WERI-Rb-1 (cell line): ENCODE data around the gene S100A3.
"Not testable (repeated sequence)": the region's sequence is repeated elsewhere in the genome, so short reads cannot be mapped to it uniquely, and the experiment has no call there.

Experiments used
- DNase-seq: peaks from one replicate; pipeline ENCODE4 v3.0.0-alpha.2; 2020
- H3K27ac ChIP-seq: fragments of 250-450 bp; sonication (Bioruptor Pico); 2 replicates; pipeline ENCODE4 v1.5.1; 2020; ENCODE audit warnings: mild to moderate bottlenecking, moderate library complexity
- H3K27me3 ChIP-seq: fragments of 250-450 bp; sonication (Bioruptor Pico); 2 replicates; pipeline ENCODE4 v1.5.1; 2021; ENCODE audit warnings: mild to moderate bottlenecking, low read depth, moderate library complexity; ENCODE audit not compliant: insufficient read depth, severe bottlenecking
- H3K36me3 ChIP-seq: fragments of 250-450 bp; sonication (Bioruptor Pico); 2 replicates; pipeline ENCODE4 v1.5.1; 2020; ENCODE audit warnings: mild to moderate bottlenecking, moderate library complexity
- H3K4me3 ChIP-seq: 2 replicates; pipeline ENCODE4 v1.5.1; 2011; ENCODE audit warnings: low read depth, mild to moderate bottlenecking, control low read depth, low read length
- H3K9me3 ChIP-seq: fragments of 250-450 bp; sonication (Bioruptor Pico); 2 replicates; pipeline ENCODE4 v1.5.1; 2021; ENCODE audit warnings: mild to moderate bottlenecking, moderate library complexity; ENCODE audit not compliant: severe bottlenecking
- TF ChIP-seq, protein P1 (sequence below): IDR thresholded peaks from 2 replicates; pipeline ENCODE4 v1.5.1; 2011; ENCODE audit warnings: low read depth, mild to moderate bottlenecking, control low read depth, inconsistent platforms, low read length

S100A3 gene

GRCh38 chr1:153578490-153578889 lies 29.4 kb upstream of the S100A3 start:
- Histone ChIP-seq H3K9me3 (peaks cover 16% of the 10 kb centered on the region), H3K4me3 (no peak overlapping the region), H3K36me3 (no peaks in the 10 kb centered on the region), H3K27ac (no peak overlapping the region), H3K27me3 (no peaks in the 10 kb centered on the region)
- no peak for DNase-seq
- TF ChIP-seq, protein P1, sequence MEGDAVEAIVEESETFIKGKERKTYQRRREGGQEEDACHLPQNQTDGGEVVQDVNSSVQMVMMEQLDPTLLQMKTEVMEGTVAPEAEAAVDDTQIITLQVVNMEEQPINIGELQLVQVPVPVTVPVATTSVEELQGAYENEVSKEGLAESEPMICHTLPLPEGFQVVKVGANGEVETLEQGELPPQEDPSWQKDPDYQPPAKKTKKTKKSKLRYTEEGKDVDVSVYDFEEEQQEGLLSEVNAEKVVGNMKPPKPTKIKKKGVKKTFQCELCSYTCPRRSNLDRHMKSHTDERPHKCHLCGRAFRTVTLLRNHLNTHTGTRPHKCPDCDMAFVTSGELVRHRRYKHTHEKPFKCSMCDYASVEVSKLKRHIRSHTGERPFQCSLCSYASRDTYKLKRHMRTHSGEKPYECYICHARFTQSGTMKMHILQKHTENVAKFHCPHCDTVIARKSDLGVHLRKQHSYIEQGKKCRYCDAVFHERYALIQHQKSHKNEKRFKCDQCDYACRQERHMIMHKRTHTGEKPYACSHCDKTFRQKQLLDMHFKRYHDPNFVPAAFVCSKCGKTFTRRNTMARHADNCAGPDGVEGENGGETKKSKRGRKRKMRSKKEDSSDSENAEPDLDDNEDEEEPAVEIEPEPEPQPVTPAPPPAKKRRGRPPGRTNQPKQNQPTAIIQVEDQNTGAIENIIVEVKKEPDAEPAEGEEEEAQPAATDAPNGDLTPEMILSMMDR, result no peak

GRCh38 chr1:153577624-153578051 lies 28.6 kb upstream of the S100A3 start:
- Histone ChIP-seq H3K36me3 (no peaks in the 10 kb centered on the region), H3K27ac (peak overlapping the region; percentile 87), H3K27me3 (no peaks in the 10 kb centered on the region), H3K4me3 (no peak overlapping the region), H3K9me3 (peaks cover 16% of the 10 kb centered on the region)
- TF ChIP-seq, protein P1, result no peak
- DNase-seq, result no peak

DNA sequence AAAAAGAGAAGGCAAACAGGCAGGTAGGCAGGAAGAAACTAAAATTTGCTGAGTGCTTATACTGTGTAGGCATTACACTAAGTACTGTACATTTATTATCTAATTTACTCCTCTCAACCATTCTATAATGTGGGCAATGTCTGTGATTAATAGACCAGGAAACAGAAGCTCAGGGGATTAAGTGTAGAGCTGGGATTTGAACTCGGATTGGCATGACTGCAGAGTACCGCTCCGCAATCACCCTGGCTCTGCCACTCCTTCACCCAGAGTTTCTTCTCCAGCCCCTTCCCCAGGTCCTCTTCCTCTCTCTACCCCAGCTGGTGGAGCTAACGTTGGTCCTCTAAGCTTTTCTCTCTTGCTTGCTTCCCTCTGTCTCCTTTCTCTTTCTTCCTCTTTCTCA lies 28.1 kb upstream of the S100A3 start:
- H3K36me3 ChIP-seq, result no peaks in the 10 kb centered on the region
- TF ChIP-seq, protein P1, result no peak
- H3K9me3 ChIP-seq, result peaks cover 14% of the 10 kb centered on the region
- peak overlapping the region; percentile 87 for H3K27ac ChIP-seq
- no peak overlapping the region for H3K4me3 ChIP-seq
- H3K27me3 ChIP-seq, result no peaks in the 10 kb centered on the region
- DNase-seq, result peak; percentile 76

DNA sequence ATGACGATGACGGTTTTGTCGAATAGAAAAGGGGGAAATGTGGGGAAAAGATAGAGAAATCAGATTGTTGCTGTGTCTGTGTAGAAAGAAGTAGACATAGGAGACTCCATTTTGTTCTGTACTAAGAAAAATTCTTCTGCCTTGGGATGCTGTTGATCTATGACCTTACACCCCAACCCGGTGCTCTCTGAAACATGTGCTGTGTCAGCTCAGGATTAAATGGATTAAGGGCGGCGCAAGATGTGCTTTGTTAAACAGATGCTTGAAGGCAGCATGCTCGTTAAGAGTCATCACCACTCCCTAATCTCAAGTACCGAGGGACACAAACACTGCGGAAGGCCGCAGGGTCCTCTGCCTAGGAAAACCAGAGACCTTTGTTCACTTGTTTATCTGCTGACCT lies 26.4 kb upstream of the S100A3 start:
- not testable (repeated sequence) for H3K36me3 ChIP-seq, H3K4me3 ChIP-seq, H3K27me3 ChIP-seq
- Histone ChIP-seq H3K27ac (peak overlapping the region; percentile 87), H3K9me3 (peaks cover 11% of the 10 kb centered on the region)
- DNase-seq, result peak; percentile 97

DNA sequence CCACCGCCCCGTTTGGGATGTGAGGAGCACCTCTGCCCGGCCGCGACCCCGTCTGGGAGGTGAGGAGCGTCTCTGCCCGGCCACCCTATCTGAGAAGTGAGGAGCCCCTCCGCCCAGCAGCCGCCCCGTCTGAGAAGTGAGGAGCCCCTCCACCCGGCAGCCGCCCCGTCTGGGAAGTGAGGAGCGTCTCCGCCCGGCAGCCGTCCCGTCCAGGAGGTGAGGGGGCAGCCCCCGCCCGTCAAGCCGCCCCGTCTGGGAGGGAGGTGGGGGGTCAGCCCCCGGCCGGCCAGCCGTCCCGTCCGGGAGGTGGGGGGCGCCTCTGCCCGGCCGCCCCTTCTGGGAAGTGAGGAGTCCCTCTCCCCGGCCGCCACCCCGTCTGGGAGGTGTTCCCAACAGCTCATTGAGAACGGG lies 26.0 kb upstream of the S100A3 start:
- H3K36me3 ChIP-seq, H3K4me3 ChIP-seq, H3K27me3 ChIP-seq: not testable (repeated sequence)
- peak; percentile 68 for DNase-seq
- Histone ChIP-seq H3K9me3 (peaks cover 11% of the 10 kb centered on the region), H3K27ac (peak overlapping the region; percentile 87)

DNA sequence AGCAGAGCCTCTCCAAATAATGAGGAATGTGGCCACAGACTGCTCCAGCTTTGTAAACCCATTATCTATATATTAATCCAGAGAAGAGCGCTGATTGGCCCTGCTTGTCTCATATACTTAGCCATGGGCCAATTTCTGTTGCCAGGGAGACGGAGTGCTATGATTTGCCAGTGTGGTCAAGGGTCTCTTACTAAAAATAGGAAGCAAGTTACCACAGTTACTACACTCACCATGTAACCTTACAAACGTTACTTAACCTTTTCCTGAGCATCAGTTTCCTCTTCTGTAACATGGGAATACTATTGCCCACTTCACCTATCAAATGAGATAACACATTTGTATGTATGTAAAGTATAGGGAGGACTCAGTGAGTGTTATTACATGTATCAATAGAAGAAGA lies 24.3 kb upstream of the S100A3 start:
- Histone ChIP-seq H3K27ac (0 out of 2 replicates have a peak overlapping the region, but pooled peaks have one; percentile 0), H3K36me3 (no peaks in the 10 kb centered on the region), H3K9me3 (peaks cover 11% of the 10 kb centered on the region), H3K4me3 (no peak overlapping the region), H3K27me3 (no peaks in the 10 kb centered on the region)
- no peak for DNase-seq
- TF ChIP-seq, protein P1, result no peak

DNA sequence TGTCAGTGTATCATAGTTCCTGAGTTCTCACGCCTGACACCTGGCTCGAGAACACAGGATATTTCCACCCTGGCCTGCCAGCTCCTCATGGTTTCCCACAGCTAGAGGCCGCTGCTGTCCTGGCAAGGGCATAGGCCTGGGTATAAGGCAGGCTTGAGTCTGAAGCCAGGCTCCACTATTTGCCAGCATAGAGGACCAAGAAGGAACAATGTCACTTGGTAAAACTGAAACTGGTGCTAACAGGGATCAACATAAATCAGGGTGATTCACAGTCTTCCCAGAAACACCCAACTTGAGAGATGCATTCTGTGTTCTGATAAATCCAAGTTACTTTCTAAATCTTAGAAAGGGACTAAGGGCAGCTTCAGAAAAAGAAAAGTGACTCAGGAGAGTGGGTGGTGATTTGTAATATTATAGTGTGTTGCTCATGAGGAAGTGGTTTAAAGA lies 23.5 kb upstream of the S100A3 start:
- TF ChIP-seq, protein P1, result peak; percentile 99
- Histone ChIP-seq H3K4me3 (no peak overlapping the region), H3K27me3 (no peaks in the 10 kb centered on the region), H3K9me3 (peaks cover 11% of the 10 kb centered on the region), H3K27ac (peak overlapping the region; percentile 6; the same call in 1 of the 2 replicates), H3K36me3 (no peaks in the 10 kb centered on the region)
- DNase-seq, result peak; percentile 98
